GM18867 (cell line): ENCODE results near the gene CACNA2D3.

Experiments used
- ATAC-seq: cut with Tn5 transposase; IDR thresholded peaks from one replicate; pipeline ENCODE4 v1.9.1; 2021; ENCODE audit warnings: mild to moderate bottlenecking, moderate library complexity; ENCODE audit not compliant: unreplicated experiment

The CACNA2D3 gene

GRCh38 chr3:54557538-54558428 is 435.4 kb downstream of the CACNA2D3 start:
- ATAC-seq, result no peak

DNA sequence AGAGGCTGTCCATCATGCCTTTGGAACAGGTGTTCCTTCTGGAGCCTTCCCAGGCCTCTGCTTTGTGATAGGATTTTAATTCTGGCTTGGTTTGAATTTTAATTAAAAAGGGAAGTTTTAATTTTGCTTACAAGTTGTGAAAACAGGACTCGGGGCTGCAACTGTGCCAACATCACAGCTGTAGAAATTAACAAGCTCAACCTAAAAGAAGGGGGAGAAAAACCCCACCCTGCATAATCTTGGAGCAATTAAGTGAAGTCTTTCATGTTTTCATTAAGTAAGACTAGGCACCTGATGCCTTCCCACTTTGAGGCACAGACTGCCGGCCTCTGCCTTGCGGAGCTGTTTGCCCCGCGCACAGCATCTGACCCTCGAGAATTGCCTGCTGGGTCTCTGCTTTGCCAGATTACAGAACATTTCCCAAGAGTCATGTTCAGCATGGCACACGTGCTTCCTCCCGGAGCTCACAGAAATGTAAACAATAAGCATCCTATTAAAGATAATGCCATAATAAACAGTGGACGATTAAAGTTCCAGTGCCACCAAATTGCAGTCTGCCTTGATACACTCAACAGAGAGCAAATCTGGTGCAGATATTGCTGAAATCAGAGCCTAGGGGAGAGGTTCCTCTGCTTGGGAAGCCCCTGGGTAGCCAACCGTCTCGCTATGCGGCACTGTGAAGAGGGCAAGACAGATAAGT is 441.3 kb downstream of the CACNA2D3 start:
- ATAC-seq, result no peak

DNA sequence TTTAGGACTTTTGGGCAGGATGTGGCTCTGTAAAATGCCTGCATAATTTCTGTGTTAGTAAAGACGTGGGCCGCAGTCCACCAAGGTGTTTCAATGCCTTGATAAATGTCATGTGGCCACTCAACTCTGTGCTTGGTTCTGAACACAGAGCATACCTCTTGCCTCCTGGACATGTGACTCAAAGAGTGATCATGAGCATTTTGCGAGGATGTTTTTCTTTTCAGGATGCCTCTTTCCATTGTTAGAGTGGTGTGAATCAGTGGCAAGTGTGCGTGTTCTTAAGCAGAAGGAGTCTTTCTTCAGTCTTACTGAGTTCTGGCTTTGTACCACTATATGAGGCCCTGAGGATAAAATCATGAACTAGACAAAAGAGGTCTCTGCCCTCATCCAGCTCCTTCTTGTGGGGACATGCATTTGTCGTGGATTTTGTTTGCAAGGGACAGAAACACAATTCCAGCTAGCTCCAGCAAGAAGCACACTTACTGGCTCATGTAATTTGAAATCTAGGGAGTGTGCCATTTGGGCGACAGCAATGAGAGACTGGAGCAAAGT is 442.1 kb downstream of the CACNA2D3 start:
- ATAC-seq, result no peak

DNA sequence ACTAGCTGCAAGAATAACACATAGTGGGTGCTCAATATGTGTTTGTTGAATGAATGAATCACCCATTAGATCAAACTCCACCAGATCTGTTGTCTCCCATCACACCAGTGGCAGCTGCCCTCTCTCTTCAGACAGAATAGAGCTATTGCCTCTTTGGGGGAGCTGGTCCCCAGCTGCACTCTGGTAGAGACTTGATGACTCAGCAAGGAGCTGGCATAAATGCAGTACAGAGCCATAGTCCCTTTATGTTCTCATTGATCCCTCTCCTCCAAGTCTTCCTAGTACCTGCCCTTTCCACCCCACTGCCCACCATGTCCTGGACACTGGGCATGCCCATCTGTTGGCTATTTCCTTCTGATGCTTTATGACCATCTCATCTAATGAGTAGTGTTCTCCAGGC is 443.6 kb downstream of the CACNA2D3 start:
- no peak for ATAC-seq

- ATAC-seq, result no peak
Measured at GRCh38 chr3:54567949-54568348, 445.6 kb downstream of the CACNA2D3 start.

- no peak for ATAC-seq
Measured at GRCh38 chr3:54570008-54570407, 447.7 kb downstream of the CACNA2D3 start.

GRCh38 chr3:54572197-54572895 is 450.0 kb downstream of the CACNA2D3 start:
- ATAC-seq, result no peak

- ATAC-seq, result no peak
Measured at GRCh38 chr3:54573858-54574257, 451.5 kb downstream of the CACNA2D3 start.

- no peak for ATAC-seq
Measured at GRCh38 chr3:54574906-54575617, 452.7 kb downstream of the CACNA2D3 start.

- ATAC-seq, result no peak
Measured at GRCh38 chr3:54575618-54575960, 453.2 kb downstream of the CACNA2D3 start.

- no peak for ATAC-seq
Measured at GRCh38 chr3:54577313-54577712, 455.0 kb downstream of the CACNA2D3 start.

GRCh38 chr3:54578417-54578816 is 456.1 kb downstream of the CACNA2D3 start:
- no peak for ATAC-seq

DNA sequence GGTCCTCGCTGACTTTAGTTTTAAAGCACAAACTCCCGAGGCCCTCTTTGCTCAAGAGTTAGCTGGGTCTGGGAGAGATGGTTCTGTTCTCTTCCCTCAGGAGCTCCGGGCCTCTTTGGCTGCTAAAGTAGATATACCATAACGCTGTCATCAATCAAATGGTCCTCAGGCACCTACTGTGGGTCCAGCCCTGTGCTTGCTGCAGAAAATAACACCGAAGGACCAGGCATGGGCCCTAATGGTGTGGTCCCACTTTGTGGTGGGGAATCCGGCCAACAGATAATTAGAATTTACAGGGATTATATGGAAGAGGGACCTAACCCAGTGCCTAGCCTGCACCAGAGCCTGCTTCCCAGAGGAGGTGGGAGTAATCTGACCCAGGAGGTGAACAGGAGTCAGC is 458.1 kb downstream of the CACNA2D3 start:
- ATAC-seq, result no peak

- no peak for ATAC-seq
Measured at GRCh38 chr3:54582424-54582823, 460.1 kb downstream of the CACNA2D3 start.

DNA sequence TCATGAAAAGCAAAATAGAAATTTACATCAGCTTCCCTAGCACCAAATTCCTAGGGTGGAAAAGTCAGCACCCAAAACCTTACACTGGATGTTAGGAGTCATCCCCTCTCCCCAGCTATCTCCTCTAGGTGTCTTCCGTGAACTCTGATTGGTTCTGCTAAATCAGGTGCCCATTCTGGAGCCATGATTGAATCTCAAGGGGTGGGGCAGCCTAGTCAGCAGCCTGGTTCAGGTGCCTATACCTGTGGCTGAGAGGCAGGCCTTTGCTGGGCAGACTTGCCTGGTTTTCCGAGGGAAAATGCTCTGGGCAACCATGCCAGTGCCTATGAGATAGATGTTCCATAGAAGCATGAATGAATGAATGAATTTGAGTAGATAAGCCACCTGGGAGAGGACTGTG is 468.8 kb downstream of the CACNA2D3 start:
- ATAC-seq, result no peak

- no peak for ATAC-seq
Measured at GRCh38 chr3:54593653-54594052, 471.3 kb downstream of the CACNA2D3 start.

- ATAC-seq, result no peak
Measured at GRCh38 chr3:54596087-54596486, 473.7 kb downstream of the CACNA2D3 start.

- no peak for ATAC-seq
Measured at GRCh38 chr3:54599716-54600115, 477.4 kb downstream of the CACNA2D3 start.

DNA sequence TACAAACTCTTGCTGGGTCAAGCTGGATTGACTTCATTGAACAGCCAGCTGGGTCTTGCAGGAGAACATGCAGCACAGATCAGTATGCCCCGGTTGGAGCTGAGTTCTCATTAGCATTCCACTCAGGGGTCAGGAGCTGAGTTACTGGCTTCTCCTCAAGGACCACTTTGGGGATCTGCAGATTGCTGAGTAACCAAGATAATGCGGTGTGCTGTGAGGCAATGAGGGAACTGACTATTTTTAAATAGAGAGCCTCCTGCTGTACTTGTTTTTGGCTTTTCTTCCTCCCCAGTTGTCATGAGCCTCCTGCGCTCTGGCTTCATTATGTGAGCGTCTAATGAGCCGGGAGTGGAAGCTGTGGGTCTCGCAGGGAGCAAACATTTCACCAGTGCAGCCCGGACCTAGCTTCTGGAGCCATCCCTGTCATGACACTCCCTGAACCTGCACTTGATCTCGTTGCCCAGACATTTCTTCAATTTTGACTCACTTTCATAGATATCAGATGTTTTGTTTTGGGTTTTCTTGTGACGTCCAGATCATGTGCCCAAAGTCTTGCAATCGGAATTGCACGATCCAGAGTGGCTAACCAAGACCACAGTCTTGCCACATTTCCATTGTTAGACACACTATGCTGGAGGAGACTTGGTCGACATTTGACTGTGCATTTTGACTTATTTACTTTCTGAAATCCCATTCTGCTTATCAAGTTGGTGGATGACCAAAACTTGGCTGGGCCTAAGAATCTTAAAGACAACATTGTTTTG is 478.3 kb downstream of the CACNA2D3 start:
- no peak for ATAC-seq

DNA sequence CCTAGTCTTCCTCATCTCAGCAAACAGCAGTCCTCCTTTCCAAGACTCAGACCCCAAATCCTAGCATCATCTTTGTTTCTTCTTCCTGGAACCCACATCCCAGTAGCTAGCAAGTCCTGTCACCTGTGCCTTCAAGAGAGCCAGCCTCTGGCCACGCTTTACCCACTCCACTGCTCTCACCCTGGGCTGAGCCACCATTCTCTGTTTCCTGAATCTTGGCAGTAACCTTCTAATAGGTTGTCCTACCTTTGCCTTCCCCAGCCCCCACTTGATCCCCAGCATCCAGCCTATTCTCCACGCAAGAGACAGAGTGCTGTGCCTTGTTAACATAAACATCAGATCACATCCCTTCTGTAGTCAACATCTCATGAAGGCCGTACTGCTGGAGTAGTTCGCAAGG is 482.1 kb downstream of the CACNA2D3 start:
- ATAC-seq, result no peak
